ENCODE measurements around the gene BCL2L12. TPM values are rescaled to one million over a fixed set of nuclear protein-coding genes. Genes with fewer than 3 reads are reported as not detected.

BCL2L12 gene
- total RNA-seq, 1 experiment from 2014 or later, result 93.9 TPM

DNA sequence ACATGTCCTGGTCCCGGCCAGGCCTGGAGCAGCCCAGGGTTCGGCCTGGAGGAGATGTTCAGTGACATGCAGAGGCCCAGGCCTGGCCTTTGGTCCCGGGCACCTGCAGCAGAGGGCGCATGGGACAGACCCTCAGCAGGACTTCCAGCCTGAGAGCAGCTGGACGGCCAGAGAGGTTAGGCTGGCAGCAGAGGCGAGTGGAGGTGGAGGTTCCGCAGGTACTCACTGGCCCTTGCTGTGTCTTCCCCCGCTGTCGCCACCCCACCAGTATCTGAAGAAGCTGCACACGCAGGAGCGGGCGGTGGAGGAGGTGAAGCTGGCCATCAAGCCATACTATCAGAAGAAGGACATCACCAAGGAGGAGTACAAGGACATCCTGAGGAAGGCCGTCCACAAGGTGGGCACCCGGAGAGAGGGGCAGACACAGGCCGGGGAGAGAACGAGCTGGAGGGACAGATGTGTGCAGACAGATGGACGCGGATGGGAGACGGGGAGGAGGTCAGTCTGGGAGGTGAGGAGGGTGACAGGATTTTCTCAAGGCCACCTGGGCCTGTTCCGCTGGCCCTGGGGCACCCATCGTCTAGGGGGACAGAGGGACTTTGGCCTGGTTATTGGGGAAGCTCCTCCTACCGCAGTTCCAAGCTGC, 8.1 kb upstream of the BCL2L12 start (continued):
- TF ChIP-seq YY1 (IDR thresholded peaks at IDR 0.05; ENCODE audit: extremely low read depth, insufficient replicate concordance, low read depth, low read length) (no peak), EZH2 (IDR thresholded peaks at IDR 0.05) (no peak), POLR2AphosphoS5 (IDR thresholded peaks at IDR 0.05; ENCODE audit: low read depth, low read length) (no peak), ELF1 (IDR thresholded peaks at IDR 0.05; ENCODE audit: borderline replicate concordance, low read depth) (no peak), EGR1 (IDR thresholded peaks at IDR 0.05; ENCODE audit: low read depth) (no peak), JUND (IDR thresholded peaks at IDR 0.05) (no peak)
- TF ChIP-seq, protein P1, sequence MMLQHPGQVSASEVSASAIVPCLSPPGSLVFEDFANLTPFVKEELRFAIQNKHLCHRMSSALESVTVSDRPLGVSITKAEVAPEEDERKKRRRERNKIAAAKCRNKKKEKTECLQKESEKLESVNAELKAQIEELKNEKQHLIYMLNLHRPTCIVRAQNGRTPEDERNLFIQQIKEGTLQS (IDR thresholded peaks at IDR 0.05), result no peak

DNA sequence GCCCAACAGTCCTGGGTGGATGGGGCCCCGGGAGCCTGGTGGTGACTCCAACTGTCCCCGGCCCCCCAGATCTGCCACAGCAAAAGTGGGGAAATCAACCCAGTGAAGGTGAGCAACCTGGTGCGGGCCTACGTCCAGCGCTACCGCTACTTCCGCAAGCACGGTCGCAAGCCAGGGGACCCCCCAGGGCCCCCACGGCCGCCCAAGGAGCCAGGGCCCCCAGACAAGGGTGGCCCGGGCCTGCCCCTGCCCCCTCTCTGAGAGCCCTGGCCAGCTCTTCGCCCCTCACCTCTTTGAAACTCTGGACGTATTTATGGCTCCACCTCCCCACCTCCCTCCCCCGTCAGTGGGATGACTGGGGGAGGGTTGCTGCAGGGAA, 7.6 kb upstream of the BCL2L12 start:
- Histone ChIP-seq H3K36me3 (ENCODE audit: control insufficient read depth in 1 of 2, insufficient read depth in 2 of 2, low read length in 2 of 2) (peaks cover 25 to 70% of the 10 kb centered on the region in 2 experiments; a peak in 3 of 4 replicates), H3K4me3 (replicated peaks in 1 of 2; ENCODE audit: low read depth in 1 of 2, low read length in 2 of 2) (no peak overlapping the region), H3K79me2 (ENCODE audit: insufficient read depth, low read length) (peaks cover 9% of the 10 kb centered on the region; the same call in 1 of the 2 replicates), H3K9me2 (ENCODE audit: insufficient read depth) (no peaks in the 10 kb centered on the region), H3K27ac (ENCODE audit: low read depth, low read length) (no peak overlapping the region), H3K9ac (ENCODE audit: low read length) (no peak overlapping the region), H3K9me3 (ENCODE audit: control insufficient read depth in 1 of 2, insufficient read depth in 1 of 2, low read depth in 1 of 2, low read length in 2 of 2) (no peaks in the 10 kb centered on the region), H2AFZ (ENCODE audit: low read depth, low read length, poor library complexity, severe bottlenecking) (no peak overlapping the region), H3K4me2 (ENCODE audit: low read length) (no peak overlapping the region), H3K4me1 (ENCODE audit: control insufficient read depth in 1 of 2, insufficient read depth in 2 of 2, low read length in 2 of 2) (no peaks in the 10 kb centered on the region), H4K20me1 (ENCODE audit: insufficient read depth) (no peaks in the 10 kb centered on the region), H3K27me3 (ENCODE audit: insufficient read depth, low read length) (no peaks in the 10 kb centered on the region)
- ATAC-seq (no peak), DNase-seq (ENCODE audit: low read depth, low spot score) (no peak)
- CTCF ChIA-PET, result no interaction called here
- TSS peak; percentile 32 for BruUV-seq (replicated peaks)
- POLR2A ChIA-PET, result interaction anchor here (0.9 to 2.8 kb wide), 2 partner anchors 9 to 18 kb away, joined by 3 to 8 read pairs; partner anchors contain the start of gene RRAS
- TF ChIP-seq TCF7L2 (IDR thresholded peaks at IDR 0.05; ENCODE audit: borderline replicate concordance, extremely low read depth, insufficient read depth, insufficient read length) (no peak), ZNF274 (IDR thresholded peaks at IDR 0.05; ENCODE audit: low read depth, low read length) (no peak), JUND (IDR thresholded peaks at IDR 0.05) (no peak), RAD21 (IDR thresholded peaks at IDR 0.05; ENCODE audit: low read depth) (no peak), FOSL1 (IDR thresholded peaks at IDR 0.05; ENCODE audit: low read depth) (no peak), ELF1 (IDR thresholded peaks at IDR 0.05; ENCODE audit: borderline replicate concordance, low read depth) (no peak)
- TF ChIP-seq, protein P2, sequence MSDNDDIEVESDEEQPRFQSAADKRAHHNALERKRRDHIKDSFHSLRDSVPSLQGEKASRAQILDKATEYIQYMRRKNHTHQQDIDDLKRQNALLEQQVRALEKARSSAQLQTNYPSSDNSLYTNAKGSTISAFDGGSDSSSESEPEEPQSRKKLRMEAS (IDR thresholded peaks at IDR 0.05), result no peak
- TF ChIP-seq, protein P1 (IDR thresholded peaks at IDR 0.05), result no peak
- TF ChIP-seq, protein P3, sequence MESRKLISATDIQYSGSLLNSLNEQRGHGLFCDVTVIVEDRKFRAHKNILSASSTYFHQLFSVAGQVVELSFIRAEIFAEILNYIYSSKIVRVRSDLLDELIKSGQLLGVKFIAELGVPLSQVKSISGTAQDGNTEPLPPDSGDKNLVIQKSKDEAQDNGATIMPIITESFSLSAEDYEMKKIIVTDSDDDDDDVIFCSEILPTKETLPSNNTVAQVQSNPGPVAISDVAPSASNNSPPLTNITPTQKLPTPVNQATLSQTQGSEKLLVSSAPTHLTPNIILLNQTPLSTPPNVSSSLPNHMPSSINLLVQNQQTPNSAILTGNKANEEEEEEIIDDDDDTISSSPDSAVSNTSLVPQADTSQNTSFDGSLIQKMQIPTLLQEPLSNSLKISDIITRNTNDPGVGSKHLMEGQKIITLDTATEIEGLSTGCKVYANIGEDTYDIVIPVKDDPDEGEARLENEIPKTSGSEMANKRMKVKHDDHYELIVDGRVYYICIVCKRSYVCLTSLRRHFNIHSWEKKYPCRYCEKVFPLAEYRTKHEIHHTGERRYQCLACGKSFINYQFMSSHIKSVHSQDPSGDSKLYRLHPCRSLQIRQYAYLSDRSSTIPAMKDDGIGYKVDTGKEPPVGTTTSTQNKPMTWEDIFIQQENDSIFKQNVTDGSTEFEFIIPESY (IDR thresholded peaks at IDR 0.05; ENCODE audit: extremely low read depth, insufficient replicate concordance, low read length), result no peak
- intact Hi-C loops (cut with micrococcal nuclease), result no loop called here
- RAD21 ChIA-PET (ENCODE audit: low non-redundant PET in 1 of 2, low total read pairs in 2 of 2, uncharacterized antibody in 2 of 2, unreplicated experiment in 2 of 2), result no interaction called here
